HG02571 (cell line): ENCODE data around the gene XBP1.
"Not testable (repeated sequence)": the region's sequence is repeated elsewhere in the genome, so short reads cannot be mapped to it uniquely, and the experiment has no call there.

Experiments
- ATAC-seq: cut with Tn5 transposase; IDR thresholded peaks from one replicate; pipeline ENCODE4 v1.9.1; 2021; ENCODE audit warnings: mild to moderate bottlenecking, moderate library complexity; ENCODE audit not compliant: unreplicated experiment

Gene XBP1

GRCh38 chr22:28800308-28801041, at the start of gene XBP1:
XBP1 (minus strand) TSS chr22:28800569.
- peak; percentile 80 for ATAC-seq

- no peak for ATAC-seq
Measured at GRCh38 chr22:28846994-28847393, 46.6 kb upstream of the XBP1 start.

GRCh38 chr22:28844277-28844676, 43.9 kb upstream of the XBP1 start:
- ATAC-seq = not testable (repeated sequence)

- ATAC-seq = no peak
Measured at GRCh38 chr22:28843633-28844032, 43.3 kb upstream of the XBP1 start.

- ATAC-seq = no peak
Measured at GRCh38 chr22:28841111-28841510, 40.7 kb upstream of the XBP1 start.

GRCh38 chr22:28838971-28839370, 38.6 kb upstream of the XBP1 start:
- no peak for ATAC-seq

GRCh38 chr22:28837640-28838039, 37.3 kb upstream of the XBP1 start:
- ATAC-seq = no peak

GRCh38 chr22:28835630-28836189, 35.3 kb upstream of the XBP1 start:
- no peak for ATAC-seq

GRCh38 chr22:28833276-28833923, 33.0 kb upstream of the XBP1 start:
- no peak for ATAC-seq

- no peak for ATAC-seq
Measured at GRCh38 chr22:28832731-28833130, 32.4 kb upstream of the XBP1 start.

- no peak for ATAC-seq
Measured at GRCh38 chr22:28831140-28832072, 31.0 kb upstream of the XBP1 start.

GRCh38 chr22:28830441-28830840, 30.1 kb upstream of the XBP1 start:
- ATAC-seq = no peak

GRCh38 chr22:28829358-28830181, 29.2 kb upstream of the XBP1 start:
- ATAC-seq = no peak

GRCh38 chr22:28826921-28827320, 26.6 kb upstream of the XBP1 start:
- no peak for ATAC-seq

GRCh38 chr22:28826430-28826829, 26.1 kb upstream of the XBP1 start:
- not testable (repeated sequence) for ATAC-seq

- not testable (repeated sequence) for ATAC-seq
Measured at GRCh38 chr22:28824455-28824854, 24.1 kb upstream of the XBP1 start.

GRCh38 chr22:28822930-28823551, 22.7 kb upstream of the XBP1 start:
- no peak for ATAC-seq

GRCh38 chr22:28821452-28821851, 21.1 kb upstream of the XBP1 start:
- ATAC-seq = no peak

- no peak for ATAC-seq
Measured at GRCh38 chr22:28820885-28821284, 20.5 kb upstream of the XBP1 start.
